ENCODE measurements around the gene SIRT1. TPM values are rescaled to one million over a fixed set of nuclear protein-coding genes. Genes with fewer than 3 reads are reported as not detected.

Gene SIRT1
- total and polyA plus RNA-seq, 10 of the 15 experiments (the other 5 are each of a cell fraction or from before 2014, with no cell fraction given) = 3.6 to 14.2 (median 10.2) TPM

DNA sequence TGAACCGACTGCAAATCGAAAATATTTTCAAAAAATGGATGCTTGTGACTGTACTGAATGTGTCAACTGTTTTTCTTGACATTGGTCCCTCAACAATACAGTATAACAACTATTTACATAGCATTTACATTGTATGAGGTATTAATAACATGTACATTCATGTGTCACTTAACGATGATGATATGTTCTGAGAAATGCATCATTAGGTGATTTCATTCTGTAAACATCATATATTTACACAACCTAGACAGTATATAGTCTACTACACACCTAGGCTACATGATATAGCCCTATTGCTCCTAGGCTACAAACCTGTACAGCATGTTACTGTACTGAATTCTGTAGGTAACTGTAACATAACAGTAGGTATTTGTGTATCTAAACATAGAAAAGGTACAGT lies 39.7 kb downstream of the SIRT1 start:
- TF ChIP-seq BMI1 (IDR thresholded peaks at IDR 0.05; ENCODE audit: borderline replicate concordance) (no peak), NR2F1 (conservative IDR thresholded peaks at IDR 0.05) (no peak), WRNIP1 (IDR thresholded peaks at IDR 0.05; ENCODE audit: borderline replicate concordance, low read depth, low read length) (no peak), STAT1 (conservative IDR thresholded peaks at IDR 0.05) (no peak), MXI1 (IDR thresholded peaks at IDR 0.05; ENCODE audit: low read depth, low read length) (no peak), NRF1 (conservative IDR thresholded peaks at IDR 0.05; ENCODE audit: low read depth, low read length) (no peak), ATF7 (IDR thresholded peaks at IDR 0.05; ENCODE audit: low read depth) (no peak), ZZZ3 (IDR thresholded peaks at IDR 0.05; ENCODE audit: control insufficient read depth, insufficient read length, low read depth) (no peak), ZSCAN29 (IDR thresholded peaks at IDR 0.05) (no peak), HDAC2 (IDR thresholded peaks at IDR 0.05) (no peak), SMAD5 (IDR thresholded peaks at IDR 0.05; ENCODE audit: low read depth) (no peak), HDGF (IDR thresholded peaks at IDR 0.05) (no peak), LARP7 (IDR thresholded peaks at IDR 0.05) (no peak), ZNF384 (IDR thresholded peaks at IDR 0.05; ENCODE audit: borderline replicate concordance, low read depth, low read length) (no peak)
- TF ChIP-seq, protein P1, sequence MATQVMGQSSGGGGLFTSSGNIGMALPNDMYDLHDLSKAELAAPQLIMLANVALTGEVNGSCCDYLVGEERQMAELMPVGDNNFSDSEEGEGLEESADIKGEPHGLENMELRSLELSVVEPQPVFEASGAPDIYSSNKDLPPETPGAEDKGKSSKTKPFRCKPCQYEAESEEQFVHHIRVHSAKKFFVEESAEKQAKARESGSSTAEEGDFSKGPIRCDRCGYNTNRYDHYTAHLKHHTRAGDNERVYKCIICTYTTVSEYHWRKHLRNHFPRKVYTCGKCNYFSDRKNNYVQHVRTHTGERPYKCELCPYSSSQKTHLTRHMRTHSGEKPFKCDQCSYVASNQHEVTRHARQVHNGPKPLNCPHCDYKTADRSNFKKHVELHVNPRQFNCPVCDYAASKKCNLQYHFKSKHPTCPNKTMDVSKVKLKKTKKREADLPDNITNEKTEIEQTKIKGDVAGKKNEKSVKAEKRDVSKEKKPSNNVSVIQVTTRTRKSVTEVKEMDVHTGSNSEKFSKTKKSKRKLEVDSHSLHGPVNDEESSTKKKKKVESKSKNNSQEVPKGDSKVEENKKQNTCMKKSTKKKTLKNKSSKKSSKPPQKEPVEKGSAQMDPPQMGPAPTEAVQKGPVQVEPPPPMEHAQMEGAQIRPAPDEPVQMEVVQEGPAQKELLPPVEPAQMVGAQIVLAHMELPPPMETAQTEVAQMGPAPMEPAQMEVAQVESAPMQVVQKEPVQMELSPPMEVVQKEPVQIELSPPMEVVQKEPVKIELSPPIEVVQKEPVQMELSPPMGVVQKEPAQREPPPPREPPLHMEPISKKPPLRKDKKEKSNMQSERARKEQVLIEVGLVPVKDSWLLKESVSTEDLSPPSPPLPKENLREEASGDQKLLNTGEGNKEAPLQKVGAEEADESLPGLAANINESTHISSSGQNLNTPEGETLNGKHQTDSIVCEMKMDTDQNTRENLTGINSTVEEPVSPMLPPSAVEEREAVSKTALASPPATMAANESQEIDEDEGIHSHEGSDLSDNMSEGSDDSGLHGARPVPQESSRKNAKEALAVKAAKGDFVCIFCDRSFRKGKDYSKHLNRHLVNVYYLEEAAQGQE (IDR thresholded peaks at IDR 0.05; ENCODE audit: low read depth, low read length) = no peak
- TF ChIP-seq, protein P2, sequence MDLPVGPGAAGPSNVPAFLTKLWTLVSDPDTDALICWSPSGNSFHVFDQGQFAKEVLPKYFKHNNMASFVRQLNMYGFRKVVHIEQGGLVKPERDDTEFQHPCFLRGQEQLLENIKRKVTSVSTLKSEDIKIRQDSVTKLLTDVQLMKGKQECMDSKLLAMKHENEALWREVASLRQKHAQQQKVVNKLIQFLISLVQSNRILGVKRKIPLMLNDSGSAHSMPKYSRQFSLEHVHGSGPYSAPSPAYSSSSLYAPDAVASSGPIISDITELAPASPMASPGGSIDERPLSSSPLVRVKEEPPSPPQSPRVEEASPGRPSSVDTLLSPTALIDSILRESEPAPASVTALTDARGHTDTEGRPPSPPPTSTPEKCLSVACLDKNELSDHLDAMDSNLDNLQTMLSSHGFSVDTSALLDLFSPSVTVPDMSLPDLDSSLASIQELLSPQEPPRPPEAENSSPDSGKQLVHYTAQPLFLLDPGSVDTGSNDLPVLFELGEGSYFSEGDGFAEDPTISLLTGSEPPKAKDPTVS (IDR thresholded peaks at IDR 0.05; ENCODE audit: low read depth, low read length) = no peak
- TF ChIP-seq, protein P3, sequence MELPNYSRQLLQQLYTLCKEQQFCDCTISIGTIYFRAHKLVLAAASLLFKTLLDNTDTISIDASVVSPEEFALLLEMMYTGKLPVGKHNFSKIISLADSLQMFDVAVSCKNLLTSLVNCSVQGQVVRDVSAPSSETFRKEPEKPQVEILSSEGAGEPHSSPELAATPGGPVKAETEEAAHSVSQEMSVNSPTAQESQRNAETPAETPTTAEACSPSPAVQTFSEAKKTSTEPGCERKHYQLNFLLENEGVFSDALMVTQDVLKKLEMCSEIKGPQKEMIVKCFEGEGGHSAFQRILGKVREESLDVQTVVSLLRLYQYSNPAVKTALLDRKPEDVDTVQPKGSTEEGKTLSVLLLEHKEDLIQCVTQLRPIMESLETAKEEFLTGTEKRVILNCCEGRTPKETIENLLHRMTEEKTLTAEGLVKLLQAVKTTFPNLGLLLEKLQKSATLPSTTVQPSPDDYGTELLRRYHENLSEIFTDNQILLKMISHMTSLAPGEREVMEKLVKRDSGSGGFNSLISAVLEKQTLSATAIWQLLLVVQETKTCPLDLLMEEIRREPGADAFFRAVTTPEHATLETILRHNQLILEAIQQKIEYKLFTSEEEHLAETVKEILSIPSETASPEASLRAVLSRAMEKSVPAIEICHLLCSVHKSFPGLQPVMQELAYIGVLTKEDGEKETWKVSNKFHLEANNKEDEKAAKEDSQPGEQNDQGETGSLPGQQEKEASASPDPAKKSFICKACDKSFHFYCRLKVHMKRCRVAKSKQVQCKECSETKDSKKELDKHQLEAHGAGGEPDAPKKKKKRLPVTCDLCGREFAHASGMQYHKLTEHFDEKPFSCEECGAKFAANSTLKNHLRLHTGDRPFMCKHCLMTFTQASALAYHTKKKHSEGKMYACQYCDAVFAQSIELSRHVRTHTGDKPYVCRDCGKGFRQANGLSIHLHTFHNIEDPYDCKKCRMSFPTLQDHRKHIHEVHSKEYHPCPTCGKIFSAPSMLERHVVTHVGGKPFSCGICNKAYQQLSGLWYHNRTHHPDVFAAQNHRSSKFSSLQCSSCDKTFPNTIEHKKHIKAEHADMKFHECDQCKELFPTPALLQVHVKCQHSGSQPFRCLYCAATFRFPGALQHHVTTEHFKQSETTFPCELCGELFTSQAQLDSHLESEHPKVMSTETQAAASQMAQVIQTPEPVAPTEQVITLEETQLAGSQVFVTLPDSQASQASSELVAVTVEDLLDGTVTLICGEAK (IDR thresholded peaks at IDR 0.05; ENCODE audit: borderline replicate concordance) = no peak
- POLR2A ChIA-PET = no interaction called here
- BruUV-seq (replicated peaks) = no TSS peak
- H3K4me3 ChIP-seq = no peak overlapping the region
- H3K27me3 ChIP-seq (replicated peaks in 1 of 2; ENCODE audit: control insufficient read depth in 2 of 2, insufficient read depth in 2 of 2, low read length in 1 of 2) = no peaks in the 10 kb centered on the region
- CTCF ChIA-PET = interaction anchor here (1.4 kb wide), 1 partner anchor 69 kb away, joined by 5 read pairs; no protein-coding TSS in a partner anchor
- ATAC-seq (no peak), DNase-seq (ENCODE audit: low read depth, low spot score) (no peak), FAIRE-seq (no peak)
- no peaks in the 10 kb centered on the region for H3K4me1 ChIP-seq (ENCODE audit: control insufficient read depth, insufficient read depth, low read length)
- RAD21 ChIA-PET (ENCODE audit: unreplicated experiment) = no interaction called here
- no peaks in the 10 kb centered on the region for H4K20me1 ChIP-seq (ENCODE audit: control insufficient read depth, insufficient read depth)
- no peak overlapping the region for H3K4me2 ChIP-seq (ENCODE audit: control insufficient read depth, insufficient read depth)
- H3K27ac ChIP-seq (ENCODE audit: control insufficient read depth, insufficient read depth) = no peak overlapping the region
- no peak overlapping the region for H2AFZ ChIP-seq (ENCODE audit: control insufficient read depth, low read depth, low read length)
- SMC1A ChIA-PET (ENCODE audit: uncharacterized antibody, unreplicated experiment) = interaction anchor here (0.6 to 0.8 kb wide), 2 partner anchors 23 to 1238 kb away, joined by 3 read pairs; no protein-coding TSS in a partner anchor
- peaks cover 0 to 3% of the 10 kb centered on the region in 2 experiments; a peak in 3 of 4 replicates for H3K36me3 ChIP-seq (ENCODE audit: control insufficient read depth in 2 of 2, insufficient read depth in 2 of 2, low read length in 1 of 2)
- H3K9ac ChIP-seq (ENCODE audit: control insufficient read depth, insufficient read depth, low read length) = no peak overlapping the region
- no peaks in the 10 kb centered on the region for H3K79me2 ChIP-seq (ENCODE audit: control insufficient read depth, insufficient read depth, low read length)
- WGBS (ENCODE audit: insufficient coverage, insufficient replicate concordance, low lambda C conversion rate, missing lambda C conversion rate) = 98% methylated on average over 3 of the region's 3 CpGs
- intact Hi-C loops (cut with micrococcal nuclease; ENCODE audit: unreplicated experiment) (no loop called here), in situ Hi-C loops (cut with MboI) (no loop called here)
- no peaks in the 10 kb centered on the region for H3K9me3 ChIP-seq (replicated peaks; ENCODE audit: control insufficient read depth, insufficient read depth, low read length)
